ENCODE measurements around the gene SMARCA4. TPM values are rescaled to one million over a fixed set of nuclear protein-coding genes. Genes with fewer than 3 reads are reported as not detected.

The SMARCA4 gene
- polyA plus RNA-seq, 1 donor, result 91.1 TPM

GRCh38 chr19:10979951-10980381, 19.1 kb downstream of the SMARCA4 start:
- peaks cover 20% of the 10 kb centered on the region for H3K36me3 ChIP-seq (ENCODE audit: control insufficient read depth, insufficient read depth, low read length)
- no peak overlapping the region for H3K27ac ChIP-seq (ENCODE audit: low read length)
- H3K4me3 ChIP-seq (ENCODE audit: low read length), result no peak overlapping the region
- no peaks in the 10 kb centered on the region for H3K27me3 ChIP-seq (ENCODE audit: control insufficient read depth, insufficient read depth, low read length)
- H3K4me1 ChIP-seq (ENCODE audit: control insufficient read depth, insufficient read depth, low read length), result peaks cover 23% of the 10 kb centered on the region
- no CpG with 5 or more reads among the region's 15 CpGs for WGBS (ENCODE audit: insufficient coverage, low lambda C conversion rate)
- no peak for DNase-seq
- no peaks in the 10 kb centered on the region for H3K9me3 ChIP-seq (ENCODE audit: control insufficient read depth, low read depth, low read length)

GRCh38 chr19:10981252-10981895, 20.5 kb downstream of the SMARCA4 start:
- H3K27ac ChIP-seq (ENCODE audit: low read length), result no peak overlapping the region
- no peak overlapping the region for H3K4me3 ChIP-seq (ENCODE audit: low read length)
- WGBS (ENCODE audit: insufficient coverage, low lambda C conversion rate), result no CpG with 5 or more reads among the region's 8 CpGs
- H3K4me1 ChIP-seq (ENCODE audit: control insufficient read depth, insufficient read depth, low read length), result peaks cover 9% of the 10 kb centered on the region
- no peaks in the 10 kb centered on the region for H3K27me3 ChIP-seq (ENCODE audit: control insufficient read depth, insufficient read depth, low read length)
- DNase-seq, result no peak
- peaks cover 34% of the 10 kb centered on the region for H3K36me3 ChIP-seq (ENCODE audit: control insufficient read depth, insufficient read depth, low read length)
- no peaks in the 10 kb centered on the region for H3K9me3 ChIP-seq (ENCODE audit: control insufficient read depth, low read depth, low read length)

GRCh38 chr19:10983026-10983425, 22.2 kb downstream of the SMARCA4 start:
- H3K36me3 ChIP-seq (ENCODE audit: control insufficient read depth, insufficient read depth, low read length), result peaks cover 48% of the 10 kb centered on the region
- H3K4me3 ChIP-seq (ENCODE audit: low read length), result no peak overlapping the region
- 86% methylated on average over 1 of the region's 6 CpGs for WGBS (ENCODE audit: insufficient coverage, low lambda C conversion rate)
- DNase-seq, result no peak
- no peaks in the 10 kb centered on the region for H3K27me3 ChIP-seq (ENCODE audit: control insufficient read depth, insufficient read depth, low read length)
- H3K4me1 ChIP-seq (ENCODE audit: control insufficient read depth, insufficient read depth, low read length), result no peaks in the 10 kb centered on the region
- H3K9me3 ChIP-seq (ENCODE audit: control insufficient read depth, low read depth, low read length), result no peaks in the 10 kb centered on the region
- H3K27ac ChIP-seq (ENCODE audit: low read length), result no peak overlapping the region

GRCh38 chr19:10984166-10984735, 23.4 kb downstream of the SMARCA4 start:
- Histone ChIP-seq H3K4me3 (ENCODE audit: low read length) (no peak overlapping the region), H3K27me3 (ENCODE audit: control insufficient read depth, insufficient read depth, low read length) (no peaks in the 10 kb centered on the region), H3K4me1 (ENCODE audit: control insufficient read depth, insufficient read depth, low read length) (no peaks in the 10 kb centered on the region), H3K9me3 (ENCODE audit: control insufficient read depth, low read depth, low read length) (no peaks in the 10 kb centered on the region), H3K36me3 (ENCODE audit: control insufficient read depth, insufficient read depth, low read length) (peaks cover 58% of the 10 kb centered on the region), H3K27ac (ENCODE audit: low read length) (no peak overlapping the region)
- WGBS (ENCODE audit: insufficient coverage, low lambda C conversion rate), result no CpG with 5 or more reads among the region's 21 CpGs
- DNase-seq, result no peak

GRCh38 chr19:10985502-10985901, 24.7 kb downstream of the SMARCA4 start:
- Histone ChIP-seq H3K9me3 (ENCODE audit: control insufficient read depth, low read depth, low read length) (no peaks in the 10 kb centered on the region), H3K4me1 (ENCODE audit: control insufficient read depth, insufficient read depth, low read length) (no peaks in the 10 kb centered on the region), H3K4me3 (ENCODE audit: low read length) (no peak overlapping the region), H3K36me3 (ENCODE audit: control insufficient read depth, insufficient read depth, low read length) (peaks cover 69% of the 10 kb centered on the region), H3K27ac (ENCODE audit: low read length) (no peak overlapping the region), H3K27me3 (ENCODE audit: control insufficient read depth, insufficient read depth, low read length) (no peaks in the 10 kb centered on the region)
- DNase-seq, result no peak
- WGBS (ENCODE audit: insufficient coverage, low lambda C conversion rate), result no CpG with 5 or more reads among the region's 10 CpGs

GRCh38 chr19:10986301-10987127, 25.7 kb downstream of the SMARCA4 start:
- Histone ChIP-seq H3K4me1 (ENCODE audit: control insufficient read depth, insufficient read depth, low read length) (no peaks in the 10 kb centered on the region), H3K27ac (ENCODE audit: low read length) (no peak overlapping the region), H3K9me3 (ENCODE audit: control insufficient read depth, low read depth, low read length) (no peaks in the 10 kb centered on the region), H3K27me3 (ENCODE audit: control insufficient read depth, insufficient read depth, low read length) (no peaks in the 10 kb centered on the region), H3K4me3 (ENCODE audit: low read length) (no peak overlapping the region), H3K36me3 (ENCODE audit: control insufficient read depth, insufficient read depth, low read length) (peaks cover 76% of the 10 kb centered on the region)
- WGBS (ENCODE audit: insufficient coverage, low lambda C conversion rate), result no CpG with 5 or more reads among the region's 32 CpGs
- DNase-seq, result no peak

GRCh38 chr19:10987571-10988297, 26.9 kb downstream of the SMARCA4 start:
- DNase-seq, result no peak
- Histone ChIP-seq H3K4me1 (ENCODE audit: control insufficient read depth, insufficient read depth, low read length) (no peaks in the 10 kb centered on the region), H3K27ac (ENCODE audit: low read length) (no peak overlapping the region), H3K27me3 (ENCODE audit: control insufficient read depth, insufficient read depth, low read length) (no peaks in the 10 kb centered on the region), H3K36me3 (ENCODE audit: control insufficient read depth, insufficient read depth, low read length) (peaks cover 81% of the 10 kb centered on the region), H3K9me3 (ENCODE audit: control insufficient read depth, low read depth, low read length) (no peaks in the 10 kb centered on the region), H3K4me3 (ENCODE audit: low read length) (no peak overlapping the region)
- 100% methylated on average over 1 of the region's 32 CpGs for WGBS (ENCODE audit: insufficient coverage, low lambda C conversion rate)

GRCh38 chr19:10988380-10988779, 27.6 kb downstream of the SMARCA4 start:
- Histone ChIP-seq H3K36me3 (ENCODE audit: control insufficient read depth, insufficient read depth, low read length) (peaks cover 84% of the 10 kb centered on the region), H3K4me3 (ENCODE audit: low read length) (no peak overlapping the region), H3K4me1 (ENCODE audit: control insufficient read depth, insufficient read depth, low read length) (no peaks in the 10 kb centered on the region), H3K27me3 (ENCODE audit: control insufficient read depth, insufficient read depth, low read length) (no peaks in the 10 kb centered on the region), H3K9me3 (ENCODE audit: control insufficient read depth, low read depth, low read length) (no peaks in the 10 kb centered on the region), H3K27ac (ENCODE audit: low read length) (no peak overlapping the region)
- no CpG with 5 or more reads among the region's 2 CpGs for WGBS (ENCODE audit: insufficient coverage, low lambda C conversion rate)
- no peak for DNase-seq

- no peak for DNase-seq
- H3K27me3 ChIP-seq (ENCODE audit: control insufficient read depth, insufficient read depth, low read length), result no peaks in the 10 kb centered on the region
- no peaks in the 10 kb centered on the region for H3K9me3 ChIP-seq (ENCODE audit: control insufficient read depth, low read depth, low read length)
- WGBS (ENCODE audit: insufficient coverage, low lambda C conversion rate), result 87% methylated on average over 3 of the region's 12 CpGs
- H3K4me1 ChIP-seq (ENCODE audit: control insufficient read depth, insufficient read depth, low read length), result no peaks in the 10 kb centered on the region
- no peak overlapping the region for H3K27ac ChIP-seq (ENCODE audit: low read length)
- no peak overlapping the region for H3K4me3 ChIP-seq (ENCODE audit: low read length)
- peaks cover 79% of the 10 kb centered on the region for H3K36me3 ChIP-seq (ENCODE audit: control insufficient read depth, insufficient read depth, low read length)
Observed at GRCh38 chr19:10988921-10989320, 28.1 kb downstream of the SMARCA4 start.

GRCh38 chr19:10991076-10991475, 30.2 kb downstream of the SMARCA4 start:
- Histone ChIP-seq H3K4me1 (ENCODE audit: control insufficient read depth, insufficient read depth, low read length) (no peaks in the 10 kb centered on the region), H3K4me3 (ENCODE audit: low read length) (no peak overlapping the region), H3K36me3 (ENCODE audit: control insufficient read depth, insufficient read depth, low read length) (peaks cover 74% of the 10 kb centered on the region), H3K27ac (ENCODE audit: low read length) (no peak overlapping the region), H3K9me3 (ENCODE audit: control insufficient read depth, low read depth, low read length) (no peaks in the 10 kb centered on the region), H3K27me3 (ENCODE audit: control insufficient read depth, insufficient read depth, low read length) (no peaks in the 10 kb centered on the region)
- no peak for DNase-seq
- WGBS (ENCODE audit: insufficient coverage, low lambda C conversion rate), result no CpG with 5 or more reads among the region's 20 CpGs
